H9 (cell line): ENCODE results near the gene CRCP. TPM values are rescaled to one million over a fixed set of nuclear protein-coding genes. Genes with fewer than 3 reads are reported as not detected.
A peak's percentile ranks its signal among the peaks of the same experiment; 100 is the strongest.

Experiments
- DNase-seq: peaks from one replicate; pipeline ENCODE4 v3.0.0-alpha.2; 2017
- H2AFZ ChIP-seq: one replicate; pipeline ENCODE4 v1.6.1; 2013; ENCODE audit warnings: mild to moderate bottlenecking, low read length, control low read depth, moderate library complexity
- H2AK5ac ChIP-seq: 2 replicates; pipeline ENCODE4 v1.6.1; 2013; ENCODE audit warnings: low read length, control low read depth, mixed read lengths; ENCODE audit not compliant: insufficient read length
- H2BK120ac ChIP-seq: one replicate; pipeline ENCODE4 v1.6.1; 2013; ENCODE audit warnings: low read depth, mild to moderate bottlenecking, low read length, control low read depth, inconsistent platforms; ENCODE audit not compliant: poor library complexity, severe bottlenecking
- H2BK12ac ChIP-seq: 2 replicates; pipeline ENCODE4 v1.6.1; 2013; ENCODE audit warnings: low read length, control low read depth, mixed read lengths, low read depth; ENCODE audit not compliant: insufficient read length
- H2BK15ac ChIP-seq: 2 replicates; pipeline ENCODE4 v1.6.1; 2013; ENCODE audit warnings: low read depth, low read length, control low read depth
- H2BK20ac ChIP-seq: one replicate; pipeline ENCODE4 v1.6.1; 2013; ENCODE audit warnings: low read depth, mild to moderate bottlenecking, low read length, control low read depth, inconsistent platforms; ENCODE audit not compliant: poor library complexity, severe bottlenecking
- H2BK5ac ChIP-seq: 2 replicates; pipeline ENCODE4 v1.6.1; 2013; ENCODE audit warnings: low read length, control low read depth, mixed read lengths; ENCODE audit not compliant: insufficient read length
- H3K14ac ChIP-seq: 2 replicates; pipeline ENCODE4 v1.6.1; 2013; ENCODE audit warnings: low read length, control low read depth; ENCODE audit not compliant: insufficient read depth
- H3K18ac ChIP-seq: 2 replicates; pipeline ENCODE4 v1.6.1; 2013; ENCODE audit warnings: low read depth, mild to moderate bottlenecking, mixed read lengths, low read length, control low read depth; ENCODE audit not compliant: insufficient read length
- H3K23ac ChIP-seq: 2 replicates; pipeline ENCODE4 v1.6.1; 2013; ENCODE audit warnings: low read length, control low read depth, mixed read lengths, low read depth; ENCODE audit not compliant: insufficient read length
- H3K23me2 ChIP-seq: 2 replicates; pipeline ENCODE4 v1.6.1; 2013; ENCODE audit warnings: low read depth, mild to moderate bottlenecking, mixed read lengths, low read length, control low read depth; ENCODE audit not compliant: insufficient read length, poor library complexity, severe bottlenecking
- H3K27ac ChIP-seq: 2 replicates; pipeline ENCODE4 v1.5.1; 2013; ENCODE audit warnings: low read length, control low read depth, mixed read lengths, low read depth; ENCODE audit not compliant: insufficient read length
- H3K27me3 ChIP-seq: 2 replicates; pipeline ENCODE4 v1.6.1; 2013; ENCODE audit warnings: low read length, control low read depth, inconsistent platforms; ENCODE audit not compliant: insufficient read depth
- H3K4ac ChIP-seq: 2 replicates; pipeline ENCODE4 v1.6.1; 2013; ENCODE audit warnings: low read depth, mild to moderate bottlenecking, control low read depth, inconsistent platforms, low read length, moderate library complexity
- H3K4me1 ChIP-seq: 2 replicates; pipeline ENCODE4 v1.6.1; 2013; ENCODE audit warnings: low read length, control low read depth, inconsistent platforms; ENCODE audit not compliant: insufficient read depth
- H3K4me2 ChIP-seq: 2 replicates; pipeline ENCODE4 v1.6.1; 2013; ENCODE audit warnings: low read length, control low read depth, mixed read lengths; ENCODE audit not compliant: insufficient read length, insufficient read depth
- H3K56ac ChIP-seq: 2 replicates; pipeline ENCODE4 v1.6.1; 2013; ENCODE audit warnings: low read depth, mild to moderate bottlenecking, mixed read lengths, low read length, control low read depth; ENCODE audit not compliant: insufficient read length
- H3K79me1 ChIP-seq: 2 replicates; pipeline ENCODE4 v1.6.1; 2013; ENCODE audit warnings: low read depth, mild to moderate bottlenecking, moderate library complexity, low read length, control low read depth, inconsistent platforms; ENCODE audit not compliant: insufficient read depth, poor library complexity, severe bottlenecking
- H3K79me2 ChIP-seq: 2 replicates; pipeline ENCODE4 v1.6.1; 2013; ENCODE audit warnings: low read length, control low read depth, inconsistent platforms; ENCODE audit not compliant: insufficient read depth
- H3K9ac ChIP-seq: 2 replicates; pipeline ENCODE4 v1.6.1; 2013; ENCODE audit warnings: low read length, control low read depth, mixed read lengths; ENCODE audit not compliant: insufficient read length; ENCODE audit errors: extremely low read depth
- H3K9me3 ChIP-seq: one replicate; pipeline ENCODE4 v1.6.1; 2013; ENCODE audit warnings: low read depth, low read length, inconsistent platforms; ENCODE audit not compliant: control insufficient read depth
- H3T11ph ChIP-seq: one replicate; pipeline ENCODE4 v1.6.1; 2013; ENCODE audit warnings: mild to moderate bottlenecking, low read length, control low read depth, inconsistent platforms
- H4K20me1 ChIP-seq: one replicate; pipeline ENCODE4 v1.6.1; 2013; ENCODE audit not compliant: control insufficient read depth, insufficient read length, insufficient read depth
- H4K5ac ChIP-seq: 2 replicates; pipeline ENCODE4 v1.6.1; 2013; ENCODE audit warnings: low read depth, mild to moderate bottlenecking, mixed read lengths, low read length, control low read depth; ENCODE audit not compliant: insufficient read length
- H4K8ac ChIP-seq: replicated peaks from 2 replicates; pipeline ENCODE4 v1.6.1; 2013; ENCODE audit warnings: low read length, control low read depth, mixed read lengths, low read depth; ENCODE audit not compliant: insufficient read length
- H4K91ac ChIP-seq: 2 replicates; pipeline ENCODE4 v1.6.1; 2013; ENCODE audit warnings: low read depth, mild to moderate bottlenecking, moderate library complexity, mixed read lengths, low read length, control low read depth; ENCODE audit not compliant: insufficient read length
- H3K27ac Mint-ChIP-seq, 3 experiments: 2 replicates in 2 of 3; 3 replicates in 1 of 3; pipeline ENCODE4 v1.8.0; 2020 to 2021; ENCODE audit warnings: mixed read lengths in 3 of 3, mild to moderate bottlenecking in 1 of 3, moderate library complexity in 1 of 3
- H3K27me3 Mint-ChIP-seq: 2 replicates; pipeline ENCODE4 v1.8.0; 2021; ENCODE audit warnings: low read depth, mild to moderate bottlenecking, moderate library complexity, mixed read lengths
- H3K36me3 Mint-ChIP-seq, 3 experiments: 2 replicates in 2 of 3; 3 replicates in 1 of 3; pipeline ENCODE4 v1.8.0; 2020 to 2021; ENCODE audit warnings: low read depth in 3 of 3, mixed read lengths in 3 of 3; ENCODE audit not compliant: insufficient read depth in 1 of 3
- H3K4me1 Mint-ChIP-seq, 2 experiments: 2 replicates each; pipeline ENCODE4 v1.8.0; 2020; ENCODE audit warnings: mixed read lengths in 2 of 2
- H3K4me3 Mint-ChIP-seq, 2 experiments: 2 replicates in 1 of 2; 3 replicates in 1 of 2; pipeline ENCODE4 v1.8.0; 2020 to 2021; ENCODE audit warnings: mild to moderate bottlenecking in 2 of 2, mixed read lengths in 2 of 2, moderate library complexity in 1 of 2
- H3K9me3 Mint-ChIP-seq, 2 experiments: 2 replicates in 1 of 2; 3 replicates in 1 of 2; pipeline ENCODE4 v1.8.0; 2020; ENCODE audit warnings: mild to moderate bottlenecking in 2 of 2, mixed read lengths in 2 of 2, moderate library complexity in 1 of 2
- CTCF ChIP-seq: fragments of 200-600 bp; sonication (generic); conservative IDR thresholded peaks from 3 replicates; pipeline ENCODE4 v1.8.0; 2021; ENCODE audit warnings: antibody characterized with exemption, mild to moderate bottlenecking
- WGBS: extraction: QIAGEN DNeasy Blood & Tissue Kit; methylation state at CpG from one replicate; pipeline ENCODE4 v1.1.7; 2013; ENCODE audit warnings: missing lambda C conversion rate, low lambda C conversion rate, mixed read lengths; ENCODE audit not compliant: insufficient read length; ENCODE audit errors: extremely low coverage; 5-methylcytosine and 5-hydroxymethylcytosine counted together
- total RNA-seq: library from RNA; stranded (reverse); gene quantifications from 2 replicates; pipeline ENCODE4 v1.2.1, GENCODE V29; 2021

Gene CRCP
- total RNA-seq, 1 experiment from 2014 or later = 39.0 TPM

- Histone ChIP-seq H4K8ac (no peak overlapping the region), H4K5ac (no peak overlapping the region), H3K9ac (no peak overlapping the region), H3K56ac (no peak overlapping the region), H3K4me1 (no peaks in the 10 kb centered on the region), H3K14ac (no peak overlapping the region), H4K91ac (no peak overlapping the region), H3K23me2 (no peaks in the 10 kb centered on the region), H2AFZ (no peak overlapping the region), H3K27me3 (no peaks in the 10 kb centered on the region), H2BK12ac (no peak overlapping the region), H3K23ac (no peak overlapping the region), H3K4ac (no peak overlapping the region), H3T11ph (no peak overlapping the region), H4K20me1 (peaks cover 6% of the 10 kb centered on the region), H3K79me1 (no peaks in the 10 kb centered on the region), H2BK120ac (no peak overlapping the region), H2AK5ac (no peak overlapping the region), H3K9me3 (no peaks in the 10 kb centered on the region), H2BK15ac (no peak overlapping the region), H3K27ac (no peak overlapping the region), H2BK5ac (no peak overlapping the region), H2BK20ac (no peak overlapping the region), H3K4me2 (no peak overlapping the region), H3K79me2 (no peaks in the 10 kb centered on the region), H3K18ac (no peak overlapping the region)
- no peaks in the 10 kb centered on the region for H3K9me3 Mint-ChIP-seq
- H3K27me3 Mint-ChIP-seq = no peaks in the 10 kb centered on the region
- H3K27ac Mint-ChIP-seq = no peak overlapping the region; a peak in 1 of 7 replicates
- H3K4me1 Mint-ChIP-seq = no peaks in the 10 kb centered on the region
- no peak for DNase-seq
- peak; percentile 64 for TF ChIP-seq CTCF
- no peak overlapping the region for H3K4me3 Mint-ChIP-seq
- WGBS = no CpG with 5 or more reads among the region's 4 CpGs
- H3K36me3 Mint-ChIP-seq = peaks cover 11 to 75% (median 52%) of the 10 kb centered on the region in 3 experiments; a peak in 6 of 7 replicates
These were observed 26.3 kb downstream of the CRCP start for GRCh38 chr7:66140924-66141323.
